Measurements from ENCODE around the gene HINFP. TPM values are rescaled to one million over a fixed set of nuclear protein-coding genes. Genes with fewer than 3 reads are reported as not detected.
A peak's percentile ranks its signal among the peaks of the same experiment; 100 is the strongest.

The HINFP gene
- total and polyA plus RNA-seq, 9 of the 15 experiments (the other 6 are each of a cell fraction or from before 2014, with no cell fraction given), result 13.8 to 34.1 (median 22.5) TPM

GRCh38 chr11:119144825-119145486 is 23.6 kb downstream of the HINFP start (continued):
- TF ChIP-seq, protein P1, sequence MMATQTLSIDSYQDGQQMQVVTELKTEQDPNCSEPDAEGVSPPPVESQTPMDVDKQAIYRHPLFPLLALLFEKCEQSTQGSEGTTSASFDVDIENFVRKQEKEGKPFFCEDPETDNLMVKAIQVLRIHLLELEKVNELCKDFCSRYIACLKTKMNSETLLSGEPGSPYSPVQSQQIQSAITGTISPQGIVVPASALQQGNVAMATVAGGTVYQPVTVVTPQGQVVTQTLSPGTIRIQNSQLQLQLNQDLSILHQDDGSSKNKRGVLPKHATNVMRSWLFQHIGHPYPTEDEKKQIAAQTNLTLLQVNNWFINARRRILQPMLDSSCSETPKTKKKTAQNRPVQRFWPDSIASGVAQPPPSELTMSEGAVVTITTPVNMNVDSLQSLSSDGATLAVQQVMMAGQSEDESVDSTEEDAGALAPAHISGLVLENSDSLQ (IDR thresholded peaks at IDR 0.05), result no peak
- TF ChIP-seq HIVEP1 (CRISPR knock-in tag; IDR thresholded peaks at IDR 0.05), result no peak
- no peak for TF ChIP-seq PRDM10 (IDR thresholded peaks at IDR 0.05; ENCODE audit: partially characterized antibody)
- TF ChIP-seq ZBTB26 (CRISPR knock-in tag; IDR thresholded peaks at IDR 0.05), result no peak
- no peak for TF ChIP-seq HES1 (IDR thresholded peaks at IDR 0.05; ENCODE audit: low read depth)
- no peak for TF ChIP-seq FOXA1 (IDR thresholded peaks at IDR 0.05; ENCODE audit: borderline replicate concordance)
- no peak for TF ChIP-seq NFE2L1 (tag; IDR thresholded peaks at IDR 0.05; ENCODE audit: borderline replicate concordance, low read depth)
- TF ChIP-seq, protein P2, sequence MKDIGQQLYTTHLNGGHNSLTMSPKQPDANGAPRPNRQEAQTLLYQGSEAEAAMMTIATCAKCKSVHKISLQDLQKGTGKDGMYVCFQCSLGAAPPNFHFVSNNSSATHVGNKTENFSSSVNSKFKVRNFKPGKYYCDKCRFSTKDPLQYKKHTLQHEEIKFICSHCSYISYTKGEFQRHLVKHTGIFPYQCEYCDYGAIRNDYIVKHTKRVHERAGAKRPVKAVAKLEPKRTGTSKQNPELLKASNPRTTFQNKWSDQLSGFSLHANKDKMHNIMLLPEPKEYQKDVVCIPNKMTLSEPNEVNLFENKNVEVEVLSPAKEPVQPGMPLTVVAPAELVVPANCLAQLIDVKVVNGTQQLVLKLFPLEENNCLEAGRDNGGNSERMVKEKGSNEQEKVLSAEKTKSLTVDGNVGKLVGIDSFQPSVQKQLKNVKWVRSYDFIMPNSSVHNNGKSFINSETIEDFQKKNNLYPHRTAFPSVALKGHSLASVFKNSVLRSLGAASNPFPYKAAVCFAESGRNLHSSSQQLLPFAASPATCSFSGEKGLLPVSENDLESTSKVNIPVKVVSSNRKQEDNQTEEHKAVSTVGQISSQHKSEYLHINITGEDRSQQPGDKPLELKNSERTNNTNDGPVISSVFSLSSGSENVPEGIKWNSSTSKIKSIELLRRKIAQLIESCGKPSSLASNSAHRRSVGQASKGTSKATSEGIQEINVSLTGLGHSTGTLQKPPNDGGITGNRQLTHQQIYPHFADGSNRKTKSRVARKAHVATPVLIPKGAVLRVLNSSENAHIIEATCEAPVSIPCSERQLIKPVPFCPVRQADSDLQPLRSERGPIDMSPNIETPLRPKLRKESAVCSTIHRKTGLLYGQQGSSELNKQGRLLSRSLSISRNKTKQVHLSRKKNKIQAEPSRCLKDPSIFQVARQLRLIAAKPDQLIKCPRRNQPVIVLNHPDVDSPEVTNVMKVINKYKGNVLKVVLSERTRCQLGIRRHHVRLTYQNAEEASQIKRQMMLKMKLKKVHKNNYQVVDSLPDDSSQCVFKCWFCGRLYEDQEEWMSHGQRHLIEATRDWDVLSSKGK (CRISPR knock-in tag; IDR thresholded peaks at IDR 0.05), result no peak
- no peak for TF ChIP-seq ZNF740 (CRISPR knock-in tag; IDR thresholded peaks at IDR 0.05)
- no peak for TF ChIP-seq ZNF740 (tag; IDR thresholded peaks at IDR 0.05)
- TF ChIP-seq ZNF561 (CRISPR knock-in tag; conservative IDR thresholded peaks at IDR 0.05), result no peak
- TF ChIP-seq U2AF1 (optimal IDR thresholded peaks at IDR 0.05; ENCODE audit: low read depth, low read length), result no peak
- TF ChIP-seq ZNF311 (CRISPR knock-in tag; IDR thresholded peaks at IDR 0.05), result no peak
- TF ChIP-seq SIN3A (IDR thresholded peaks at IDR 0.05; ENCODE audit: borderline replicate concordance in 2 of 2, control insufficient read depth in 1 of 2, low read depth in 2 of 2, low read length in 2 of 2), result peak in 1 of 2 experiments; percentile 75; a peak in 2 of 4 replicates
